Hematopoietic multipotent progenitor cell treated with erythropoietin and hydrocortisone succinate and interleukin-3 and kit ligand, for 4 days (in vitro differentiated cells): Measurements from ENCODE around the gene TBX19.

ENCODE experiments used
- DNase-seq: peaks from one replicate; pipeline ENCODE4 v3.0.0-alpha.2; 2015

Gene TBX19

GRCh38 chr1:168280296-168280927 is at the start of gene TBX19:
Gene TBX19, plus strand, starts transcription at chr1:168280877. Its CDS starts 214 bp downstream, at chr1:168281091.
- peak; percentile 44 for DNase-seq

- peak; percentile 77 for DNase-seq
Measured at GRCh38 chr1:168234846-168235547, 45.7 kb upstream of the TBX19 start.

- DNase-seq = no peak
Measured at GRCh38 chr1:168235548-168235885, 45.2 kb upstream of the TBX19 start.

GRCh38 chr1:168235937-168236336 is 44.7 kb upstream of the TBX19 start:
- DNase-seq = no peak

- no peak for DNase-seq
Measured at GRCh38 chr1:168236836-168237611, 43.7 kb upstream of the TBX19 start.

GRCh38 chr1:168243198-168243597 is 37.5 kb upstream of the TBX19 start:
- no peak for DNase-seq

- DNase-seq = no peak
Measured at GRCh38 chr1:168243636-168244212, 37.0 kb upstream of the TBX19 start.

- no peak for DNase-seq
Measured at GRCh38 chr1:168245042-168245441, 35.6 kb upstream of the TBX19 start.

GRCh38 chr1:168246506-168246905 is 34.2 kb upstream of the TBX19 start:
- no peak for DNase-seq

- no peak for DNase-seq
Measured at GRCh38 chr1:168252204-168252733, 28.4 kb upstream of the TBX19 start.

GRCh38 chr1:168256164-168256563 is 24.5 kb upstream of the TBX19 start:
- DNase-seq = no peak

GRCh38 chr1:168257397-168257796 is 23.3 kb upstream of the TBX19 start:
- DNase-seq = no peak

- DNase-seq = no peak
Measured at GRCh38 chr1:168259567-168259966, 21.1 kb upstream of the TBX19 start.

GRCh38 chr1:168260393-168260792 is 20.3 kb upstream of the TBX19 start:
- DNase-seq = no peak

GRCh38 chr1:168261390-168261789 is 19.3 kb upstream of the TBX19 start:
- DNase-seq = no peak

GRCh38 chr1:168263130-168263529 is 17.5 kb upstream of the TBX19 start:
- DNase-seq = no peak

- no peak for DNase-seq
Measured at GRCh38 chr1:168264296-168264695, 16.4 kb upstream of the TBX19 start.

GRCh38 chr1:168265596-168265995 is 15.1 kb upstream of the TBX19 start:
- no peak for DNase-seq

GRCh38 chr1:168266644-168267186 is 14.0 kb upstream of the TBX19 start:
- peak; percentile 41 for DNase-seq

- DNase-seq = no peak
Measured at GRCh38 chr1:168271636-168272035, 9.0 kb upstream of the TBX19 start.

- no peak for DNase-seq
Measured at GRCh38 chr1:168273575-168273974, 7.1 kb upstream of the TBX19 start.

- no peak for DNase-seq
Measured at GRCh38 chr1:168279253-168279652, 1.4 kb upstream of the TBX19 start.
